Epithelial cell of prostate (primary cell): ENCODE results near the gene ZBTB14.

Source experiments
- DNase-seq: peaks from one replicate; pipeline ENCODE4 v3.0.0-alpha.2; 2011; ENCODE audit warnings: low read depth, low spot score
- H3K27ac ChIP-seq: fragments of 450-650 bp; 2 replicates; pipeline ENCODE4 v1.5.1; 2017; ENCODE audit warnings: mild to moderate bottlenecking

The ZBTB14 gene

GRCh38 chr18:5295231-5295920 is at the start of gene ZBTB14:
ZBTB14 (minus strand) TSS chr18:5295726; CDS start chr18:5293246, 2,480 bp downstream.
- H3K27ac ChIP-seq, result peak within 1 kb of the TSS; percentile 85
- no peak for DNase-seq

GRCh38 chr18:5339202-5339834 is 43.8 kb upstream of the ZBTB14 start:
- DNase-seq, result no peak
- H3K27ac ChIP-seq, result no peak overlapping the region

GRCh38 chr18:5334456-5335075 is 39.0 kb upstream of the ZBTB14 start:
- no peak overlapping the region for H3K27ac ChIP-seq
- no peak for DNase-seq

GRCh38 chr18:5318061-5318700 is 22.7 kb upstream of the ZBTB14 start:
- DNase-seq, result no peak
- H3K27ac ChIP-seq, result no peak overlapping the region

GRCh38 chr18:5317186-5317585 is 21.7 kb upstream of the ZBTB14 start:
- no peak overlapping the region for H3K27ac ChIP-seq
- DNase-seq, result no peak

GRCh38 chr18:5315838-5316237 is 20.3 kb upstream of the ZBTB14 start:
- DNase-seq, result no peak

GRCh38 chr18:5311301-5311989 is 15.9 kb upstream of the ZBTB14 start:
- no peak for DNase-seq
- H3K27ac ChIP-seq, result no peak overlapping the region

More at GRCh38 chr18:5315838-5316237, 20.3 kb upstream of the ZBTB14 start:
- H3K27ac ChIP-seq, result no peak overlapping the region

GRCh38 chr18:5309888-5310470 is 14.5 kb upstream of the ZBTB14 start:
- DNase-seq, result no peak
- H3K27ac ChIP-seq, result no peak overlapping the region

- DNase-seq, result no peak
Measured at GRCh38 chr18:5305835-5306234, 10.3 kb upstream of the ZBTB14 start.

GRCh38 chr18:5304232-5304631 is 8.7 kb upstream of the ZBTB14 start:
- DNase-seq, result no peak
- no peak overlapping the region for H3K27ac ChIP-seq

More at GRCh38 chr18:5305835-5306234, 10.3 kb upstream of the ZBTB14 start:
- no peak overlapping the region for H3K27ac ChIP-seq

GRCh38 chr18:5303636-5304035 is 8.1 kb upstream of the ZBTB14 start:
- DNase-seq, result no peak

GRCh38 chr18:5302606-5303005 is 7.1 kb upstream of the ZBTB14 start:
- no peak overlapping the region for H3K27ac ChIP-seq
- DNase-seq, result no peak

More at GRCh38 chr18:5303636-5304035, 8.1 kb upstream of the ZBTB14 start:
- H3K27ac ChIP-seq, result no peak overlapping the region

- H3K27ac ChIP-seq, result no peak overlapping the region
- no peak for DNase-seq
Measured at GRCh38 chr18:5300476-5301010, 5.0 kb upstream of the ZBTB14 start.

- no peak for DNase-seq
- no peak overlapping the region for H3K27ac ChIP-seq
Measured at GRCh38 chr18:5298156-5298852, 2.8 kb upstream of the ZBTB14 start.

- no peak for DNase-seq
- no peak overlapping the region for H3K27ac ChIP-seq
Measured at GRCh38 chr18:5297597-5297996, 2.1 kb upstream of the ZBTB14 start.

GRCh38 chr18:5296706-5297320 is 1.3 kb upstream of the ZBTB14 start:
- H3K27ac ChIP-seq, result peak overlapping the region; percentile 85

GRCh38 chr18:5295981-5296705 is 617 bp upstream of the ZBTB14 start:
- DNase-seq, result peak; percentile 81

More at GRCh38 chr18:5296706-5297320, 1.3 kb upstream of the ZBTB14 start:
- no peak for DNase-seq

More at GRCh38 chr18:5295981-5296705, 617 bp upstream of the ZBTB14 start:
- peak overlapping the region; percentile 85 for H3K27ac ChIP-seq
